ENCODE data around the gene TMEM203.

Gene TMEM203

DNA sequence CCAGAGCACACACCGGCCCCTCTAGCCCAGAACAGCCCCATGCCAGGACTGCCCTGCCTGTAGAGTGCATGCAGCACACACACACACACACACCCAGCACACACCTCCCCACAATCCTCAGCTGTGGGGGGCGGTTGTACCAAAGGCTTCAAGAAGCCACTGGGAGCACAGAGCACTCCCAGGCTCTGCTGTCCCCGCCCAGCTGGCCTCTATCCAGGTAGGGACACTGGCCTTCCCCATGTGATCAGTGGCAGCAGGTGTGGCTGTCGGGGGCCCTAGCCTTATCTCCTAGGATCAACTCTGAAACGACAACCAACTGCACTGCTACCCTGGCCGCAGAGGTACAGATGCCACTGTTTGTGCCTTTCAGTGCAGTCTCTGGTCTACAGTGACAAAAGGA, 19.1 kb downstream of the TMEM203 start:
- TF ChIP-seq, protein P1, sequence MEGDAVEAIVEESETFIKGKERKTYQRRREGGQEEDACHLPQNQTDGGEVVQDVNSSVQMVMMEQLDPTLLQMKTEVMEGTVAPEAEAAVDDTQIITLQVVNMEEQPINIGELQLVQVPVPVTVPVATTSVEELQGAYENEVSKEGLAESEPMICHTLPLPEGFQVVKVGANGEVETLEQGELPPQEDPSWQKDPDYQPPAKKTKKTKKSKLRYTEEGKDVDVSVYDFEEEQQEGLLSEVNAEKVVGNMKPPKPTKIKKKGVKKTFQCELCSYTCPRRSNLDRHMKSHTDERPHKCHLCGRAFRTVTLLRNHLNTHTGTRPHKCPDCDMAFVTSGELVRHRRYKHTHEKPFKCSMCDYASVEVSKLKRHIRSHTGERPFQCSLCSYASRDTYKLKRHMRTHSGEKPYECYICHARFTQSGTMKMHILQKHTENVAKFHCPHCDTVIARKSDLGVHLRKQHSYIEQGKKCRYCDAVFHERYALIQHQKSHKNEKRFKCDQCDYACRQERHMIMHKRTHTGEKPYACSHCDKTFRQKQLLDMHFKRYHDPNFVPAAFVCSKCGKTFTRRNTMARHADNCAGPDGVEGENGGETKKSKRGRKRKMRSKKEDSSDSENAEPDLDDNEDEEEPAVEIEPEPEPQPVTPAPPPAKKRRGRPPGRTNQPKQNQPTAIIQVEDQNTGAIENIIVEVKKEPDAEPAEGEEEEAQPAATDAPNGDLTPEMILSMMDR (IDR thresholded peaks at IDR 0.05; ENCODE audit: insufficient read depth, low read length, poor library complexity, severe bottlenecking), result no peak
- H3K27me3 ChIP-seq (replicated peaks; ENCODE audit: control insufficient read depth, insufficient read depth, low read length), result no peaks in the 10 kb centered on the region
- no peak for DNase-seq (ENCODE audit: extremely low read depth, insufficient read length)
- no peak overlapping the region for H3K4me3 ChIP-seq (replicated peaks; ENCODE audit: low read depth, low read length)
- peaks cover 35% of the 10 kb centered on the region for H3K36me3 ChIP-seq (ENCODE audit: control insufficient read depth, insufficient read depth, low read length)

GRCh38 chr9:137185921-137186320, 19.5 kb downstream of the TMEM203 start:
- peaks cover 37% of the 10 kb centered on the region for H3K36me3 ChIP-seq (ENCODE audit: control insufficient read depth, insufficient read depth, low read length)

GRCh38 chr9:137184881-137185660, 20.4 kb downstream of the TMEM203 start:
- TF ChIP-seq, protein P1 (IDR thresholded peaks at IDR 0.05; ENCODE audit: insufficient read depth, low read length, poor library complexity, severe bottlenecking), result no peak
- peaks cover 35% of the 10 kb centered on the region for H3K36me3 ChIP-seq (ENCODE audit: control insufficient read depth, insufficient read depth, low read length)
- DNase-seq (ENCODE audit: extremely low read depth, insufficient read length), result no peak
- H3K4me3 ChIP-seq (replicated peaks; ENCODE audit: low read depth, low read length), result no peak overlapping the region
- no peaks in the 10 kb centered on the region for H3K27me3 ChIP-seq (replicated peaks; ENCODE audit: control insufficient read depth, insufficient read depth, low read length)

More at GRCh38 chr9:137185921-137186320, 19.5 kb downstream of the TMEM203 start:
- Histone ChIP-seq H3K27me3 (replicated peaks; ENCODE audit: control insufficient read depth, insufficient read depth, low read length) (no peaks in the 10 kb centered on the region), H3K4me3 (replicated peaks; ENCODE audit: low read depth, low read length) (no peak overlapping the region)
- TF ChIP-seq, protein P1 (IDR thresholded peaks at IDR 0.05; ENCODE audit: insufficient read depth, low read length, poor library complexity, severe bottlenecking), result no peak
- DNase-seq (ENCODE audit: extremely low read depth, insufficient read length), result no peak

GRCh38 chr9:137183980-137184595, 21.4 kb downstream of the TMEM203 start:
- Histone ChIP-seq H3K4me3 (replicated peaks; ENCODE audit: low read depth, low read length) (no peak overlapping the region), H3K36me3 (ENCODE audit: control insufficient read depth, insufficient read depth, low read length) (peaks cover 41% of the 10 kb centered on the region), H3K27me3 (replicated peaks; ENCODE audit: control insufficient read depth, insufficient read depth, low read length) (no peaks in the 10 kb centered on the region)
- TF ChIP-seq, protein P1 (IDR thresholded peaks at IDR 0.05; ENCODE audit: insufficient read depth, low read length, poor library complexity, severe bottlenecking), result no peak
- DNase-seq (ENCODE audit: extremely low read depth, insufficient read length), result no peak

GRCh38 chr9:137182836-137183235, 22.6 kb downstream of the TMEM203 start:
- TF ChIP-seq, protein P1 (IDR thresholded peaks at IDR 0.05; ENCODE audit: insufficient read depth, low read length, poor library complexity, severe bottlenecking), result no peak

More at GRCh38 chr9:137182836-137183235, 22.6 kb downstream of the TMEM203 start:
- no peak overlapping the region for H3K4me3 ChIP-seq (replicated peaks; ENCODE audit: low read depth, low read length)
- H3K36me3 ChIP-seq (ENCODE audit: control insufficient read depth, insufficient read depth, low read length), result peaks cover 43% of the 10 kb centered on the region
- no peaks in the 10 kb centered on the region for H3K27me3 ChIP-seq (replicated peaks; ENCODE audit: control insufficient read depth, insufficient read depth, low read length)
- DNase-seq (ENCODE audit: extremely low read depth, insufficient read length), result no peak
